Hypothalamus (tissue), 51 donors: ENCODE results near the gene ZNF652.
A peak's percentile ranks its signal among the peaks of the same experiment; 100 is the strongest.

Source experiments
- DNase-seq, 51 donors: peaks; one replicate each; lab custom pipeline; 2025; lab: John Stamatoyannopoulos, UW

Gene ZNF652

DNA sequence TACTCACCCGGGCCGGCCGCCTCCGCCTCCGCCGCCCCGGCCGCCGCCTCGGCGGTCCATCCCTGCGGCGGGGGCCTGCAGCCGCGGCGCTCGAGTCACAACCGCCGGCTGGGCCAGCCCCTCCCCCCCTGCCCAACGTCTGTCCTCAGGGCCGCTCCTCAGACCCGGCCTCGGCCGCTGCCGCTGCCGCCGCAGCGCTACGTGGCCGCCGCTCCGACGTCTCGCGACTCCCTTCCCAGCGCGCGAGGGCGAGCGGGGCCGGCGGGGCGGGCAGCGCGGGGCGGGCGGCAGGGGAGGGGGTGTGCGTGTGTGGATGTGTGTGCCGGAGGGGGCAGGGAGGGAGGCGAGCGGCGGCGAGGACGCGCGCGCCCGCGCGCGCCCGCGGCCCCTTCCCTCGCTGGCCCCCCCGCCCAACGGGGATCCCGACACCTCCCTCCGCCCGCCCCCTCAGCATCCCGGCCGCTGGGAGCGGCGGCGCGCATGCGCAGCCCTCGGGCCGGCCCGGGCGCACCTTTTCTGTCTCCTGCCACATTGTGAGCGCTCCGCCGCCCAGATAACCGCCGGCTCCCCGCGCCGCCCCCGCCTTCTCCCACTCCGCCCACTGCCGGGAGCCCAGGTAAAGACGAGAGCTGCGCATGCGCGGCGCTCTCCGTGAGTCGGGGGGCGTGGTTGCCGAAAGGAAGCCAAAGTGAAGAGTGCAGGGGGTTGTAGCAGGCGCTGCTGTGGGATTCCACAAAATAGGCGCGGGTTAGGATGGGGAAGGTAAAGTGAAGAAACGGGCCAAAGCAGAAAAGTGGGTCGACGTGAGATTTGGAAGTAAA is at the start of gene ZNF652:
Gene ZNF652 (minus strand): TSS at position 349 of the 821 bp plus-strand sequence. CDS start 44,525 bp downstream, outside the sequence.
- peak; percentile 58 to 94 (median 84) for DNase-seq

DNA sequence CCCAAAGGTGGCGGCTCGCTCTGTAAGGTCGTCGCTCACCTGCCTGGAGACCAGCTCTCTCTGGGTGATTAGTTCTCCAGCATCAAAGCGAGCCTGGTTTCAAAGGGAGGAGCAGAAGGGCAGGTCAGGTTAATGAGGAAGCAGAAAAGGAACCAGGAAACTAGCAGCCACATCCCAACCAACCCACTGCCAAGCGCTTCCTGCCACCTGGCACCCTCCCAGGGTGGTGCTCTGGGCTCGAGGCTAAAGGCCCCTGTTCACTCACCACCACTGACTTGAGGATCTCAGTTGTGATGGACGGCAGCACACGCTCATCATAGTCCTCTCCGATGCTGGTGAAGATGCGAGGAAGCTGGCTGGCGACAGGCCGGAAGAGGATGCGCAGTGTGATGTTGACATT is 47.0 kb upstream of the ZNF652 start:
- DNase-seq: no peak

DNA sequence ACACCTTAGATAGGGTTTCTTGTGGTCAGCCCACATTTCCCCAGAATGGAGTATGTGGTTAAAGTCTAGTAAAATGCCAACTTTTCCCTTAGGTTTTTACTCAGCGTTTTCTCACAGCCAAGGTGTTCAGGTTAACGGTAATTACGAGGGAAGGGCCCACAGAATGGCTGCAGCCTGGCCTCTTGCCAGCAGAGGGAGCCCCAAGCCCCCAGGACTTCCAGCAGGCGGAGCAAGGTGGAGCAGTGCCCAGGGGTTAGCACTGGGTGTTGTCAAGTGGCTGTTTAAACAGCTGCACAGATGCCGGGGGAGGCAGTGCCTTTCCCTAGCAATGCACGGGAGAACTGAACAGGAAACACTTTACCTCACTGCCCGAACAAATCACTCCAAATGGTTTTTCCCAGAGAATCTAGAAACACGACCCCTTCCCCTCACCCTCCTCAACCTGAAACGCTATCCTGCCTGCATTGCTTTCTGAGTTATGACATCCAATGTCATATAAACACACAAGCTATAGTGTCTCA is 46.0 kb upstream of the ZNF652 start:
- peak in 31 of 51 donors; percentile 16 to 67 (median 37) for DNase-seq

DNA sequence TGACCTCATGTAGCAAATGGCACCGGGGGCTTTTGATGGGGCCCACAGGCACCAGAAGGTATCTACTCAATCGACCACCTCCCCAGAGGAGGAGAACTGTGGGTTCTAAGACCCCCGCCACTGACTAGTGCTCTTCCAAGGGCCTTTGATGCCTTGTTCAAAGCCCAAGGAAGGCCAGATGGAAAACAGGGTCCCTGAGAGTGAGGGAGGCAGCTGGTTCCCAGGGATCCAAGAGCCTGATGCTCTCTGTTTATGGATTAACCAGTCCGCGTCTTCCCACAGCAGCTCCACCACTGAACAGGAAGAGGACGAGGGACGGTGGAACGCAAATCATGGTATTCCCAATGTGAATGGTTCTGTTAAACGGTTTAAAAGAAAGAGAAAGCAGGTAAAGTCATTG is 45.0 kb upstream of the ZNF652 start:
- no peak for DNase-seq

DNA sequence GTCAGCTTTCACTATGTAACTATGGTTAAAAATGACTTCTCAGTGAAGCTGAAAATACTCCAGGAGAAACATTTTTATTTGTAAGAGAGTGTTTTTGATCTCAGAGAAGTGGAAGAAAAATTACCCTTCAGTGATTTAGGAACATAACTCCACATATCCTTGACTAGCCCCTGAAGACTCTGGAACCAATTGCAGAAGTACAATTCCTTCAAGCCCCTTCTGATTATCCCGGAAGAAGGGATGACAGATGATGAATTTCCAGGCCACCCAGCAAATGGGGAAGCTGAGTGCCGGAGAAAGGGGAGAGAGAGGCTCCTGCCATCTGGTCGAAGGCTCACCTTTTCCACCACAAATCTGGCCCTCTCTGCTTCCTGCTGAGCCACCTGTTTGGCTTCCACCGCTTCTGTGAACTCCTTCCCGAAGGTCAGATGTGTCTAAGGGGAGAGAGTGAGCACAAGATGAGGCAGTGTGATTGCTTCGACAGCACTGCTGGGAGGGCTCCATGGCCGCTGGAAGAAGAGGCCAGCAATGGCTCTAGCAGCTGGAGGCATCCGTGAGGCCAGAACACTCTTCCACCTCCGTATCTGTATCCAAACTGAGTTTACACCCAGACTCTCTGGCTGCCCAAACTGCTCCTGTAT is 44.5 kb upstream of the ZNF652 start:
- DNase-seq: no peak

DNA sequence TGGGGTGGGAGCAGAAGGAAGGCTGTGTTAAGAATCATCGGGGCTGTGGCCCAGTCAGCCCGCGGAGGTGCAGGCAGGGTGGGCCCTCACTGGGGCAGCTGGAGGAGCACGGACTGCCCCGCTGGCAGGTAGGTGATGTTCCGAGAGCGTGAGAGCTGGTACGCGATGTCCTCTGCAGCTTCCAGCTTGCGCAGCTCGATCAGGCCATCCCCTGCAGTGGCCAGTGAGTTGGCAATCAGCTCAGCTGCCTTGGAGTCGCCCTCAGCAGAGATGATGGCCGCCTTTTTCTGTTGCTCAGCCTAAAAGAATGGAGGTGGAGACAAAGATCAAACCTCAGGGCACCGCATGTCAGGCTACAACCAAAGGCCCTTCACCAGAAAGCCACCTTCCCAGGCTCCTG is 42.9 kb upstream of the ZNF652 start:
- DNase-seq: no peak

DNA sequence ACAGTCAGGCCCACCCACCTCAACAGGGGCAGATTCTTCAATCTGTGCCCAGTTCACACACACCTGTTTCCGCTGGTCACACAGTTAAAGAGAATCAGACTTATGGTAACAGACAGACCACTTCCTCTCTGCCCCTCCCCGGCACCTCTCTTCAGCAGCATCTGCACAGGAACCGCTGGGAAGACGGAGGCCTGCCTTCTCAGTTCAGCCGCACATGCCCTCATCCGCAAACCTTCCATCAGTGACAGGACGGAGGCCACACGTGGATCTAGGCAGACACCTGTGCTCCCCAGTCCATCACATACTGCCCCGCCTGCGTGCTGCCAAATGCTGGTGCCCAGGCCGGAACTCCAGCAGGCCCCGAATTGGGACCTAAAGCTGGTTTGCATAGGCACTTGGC is 42.3 kb upstream of the ZNF652 start:
- DNase-seq: no peak

DNA sequence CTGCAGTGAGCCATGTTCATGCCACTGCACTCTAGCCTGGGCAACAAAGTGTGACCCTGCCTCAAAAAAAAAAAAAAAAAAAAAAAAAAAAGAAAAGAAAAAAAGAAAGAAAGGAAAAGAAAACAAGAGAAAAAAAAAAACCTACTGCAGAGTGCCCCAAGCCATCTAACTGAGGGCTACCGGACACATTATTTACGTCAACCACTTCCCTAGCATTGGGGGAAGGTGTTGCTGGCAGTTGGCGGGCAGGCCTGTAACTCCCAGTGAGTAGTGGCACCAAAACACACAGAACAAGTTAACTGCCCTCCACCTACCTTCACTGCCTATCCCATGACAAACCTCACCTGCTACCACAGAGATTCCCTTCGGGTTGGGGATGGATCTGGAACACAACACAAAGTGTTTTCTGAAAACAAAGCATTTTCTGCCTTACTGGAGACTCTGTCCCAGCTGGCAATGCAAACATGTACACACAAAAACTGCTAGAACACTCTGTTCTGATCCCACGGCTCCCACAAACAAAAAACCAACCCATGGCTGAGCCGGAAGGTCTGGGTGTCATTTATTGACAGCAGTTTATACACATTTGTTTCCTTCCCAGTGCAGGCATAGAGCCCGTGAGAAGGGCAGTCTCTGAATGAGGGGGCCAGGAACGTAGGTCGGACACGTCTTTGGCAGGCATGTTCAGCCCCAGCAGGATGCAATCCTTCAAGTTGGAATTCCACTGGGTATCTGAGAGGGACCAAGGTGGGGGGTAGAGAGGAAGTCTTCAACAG is 41.7 kb upstream of the ZNF652 start:
- DNase-seq: peak in 4 of 51 donors; percentile 22 to 56 (median 43)

DNA sequence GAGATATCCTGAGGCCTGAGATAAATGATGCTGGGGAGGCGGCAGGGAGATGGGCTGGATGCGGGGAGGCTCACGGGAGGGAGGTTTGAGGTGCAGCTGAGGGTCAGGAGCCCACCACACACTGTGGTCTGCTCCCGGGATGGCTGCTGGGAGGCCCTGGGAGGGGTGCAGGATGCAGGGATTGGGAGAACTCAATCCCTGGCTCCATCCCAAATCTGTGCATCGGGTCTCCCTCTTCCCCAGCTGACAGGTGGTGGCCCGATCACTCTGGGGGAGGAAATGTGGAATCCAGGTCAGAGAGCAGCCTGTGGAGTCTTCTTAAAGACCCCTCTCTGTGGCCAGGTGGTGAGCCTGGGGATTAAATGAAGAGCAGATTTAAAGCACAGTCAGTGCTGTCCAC is 40.7 kb upstream of the ZNF652 start:
- DNase-seq: no peak

DNA sequence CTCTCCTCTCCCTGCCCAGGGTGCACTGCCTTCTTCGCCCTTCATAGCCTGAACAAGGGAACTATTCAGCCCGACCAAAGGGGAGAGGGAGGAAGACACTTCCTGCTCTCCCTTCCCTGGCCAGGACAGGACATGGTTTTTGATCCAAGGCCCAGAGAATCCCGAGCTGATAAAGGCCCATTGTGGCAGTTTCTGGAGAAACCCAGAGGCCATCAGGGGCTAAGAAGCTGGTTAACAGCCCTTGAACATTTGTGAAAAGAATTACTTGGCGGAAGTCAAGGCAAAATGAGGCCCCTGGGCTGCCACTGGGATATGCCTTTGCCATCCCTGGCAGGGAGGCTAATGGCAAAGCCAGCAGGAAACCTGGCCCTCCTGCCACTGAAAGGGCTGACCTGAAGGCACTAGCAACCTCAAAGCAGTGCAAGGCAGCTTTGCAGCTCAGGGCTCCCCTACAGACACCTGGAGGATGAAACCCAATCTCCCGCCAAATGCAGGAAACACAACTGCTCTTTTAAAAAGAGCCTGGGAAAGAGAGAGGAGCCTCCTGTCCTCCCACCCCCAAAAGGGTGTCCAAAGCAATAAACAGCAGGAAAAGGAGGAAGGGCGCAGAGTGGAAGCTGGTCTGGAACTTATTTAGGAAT is 40.0 kb upstream of the ZNF652 start:
- DNase-seq: peak in 29 of 51 donors; percentile 12 to 77 (median 36)

DNA sequence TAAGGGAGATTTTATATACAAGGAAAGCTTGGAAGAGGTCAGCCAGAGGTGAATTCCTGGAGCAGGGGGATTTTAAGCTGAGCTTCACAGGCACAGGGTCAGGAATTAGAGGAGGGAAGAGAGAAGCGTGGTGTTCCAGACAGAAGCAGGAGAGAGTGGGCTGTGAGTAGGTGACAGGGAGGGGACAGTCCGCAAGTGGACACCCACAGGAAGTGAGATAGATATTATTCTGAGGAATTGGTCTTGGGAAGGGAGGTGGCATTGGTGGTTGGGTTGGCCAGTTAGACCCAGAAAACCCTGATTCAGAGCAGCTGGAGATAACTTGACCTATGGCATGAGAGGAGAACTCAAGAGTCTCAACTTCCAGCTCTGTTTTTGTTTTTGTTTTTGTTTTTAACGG is 37.9 kb upstream of the ZNF652 start:
- no peak for DNase-seq

DNA sequence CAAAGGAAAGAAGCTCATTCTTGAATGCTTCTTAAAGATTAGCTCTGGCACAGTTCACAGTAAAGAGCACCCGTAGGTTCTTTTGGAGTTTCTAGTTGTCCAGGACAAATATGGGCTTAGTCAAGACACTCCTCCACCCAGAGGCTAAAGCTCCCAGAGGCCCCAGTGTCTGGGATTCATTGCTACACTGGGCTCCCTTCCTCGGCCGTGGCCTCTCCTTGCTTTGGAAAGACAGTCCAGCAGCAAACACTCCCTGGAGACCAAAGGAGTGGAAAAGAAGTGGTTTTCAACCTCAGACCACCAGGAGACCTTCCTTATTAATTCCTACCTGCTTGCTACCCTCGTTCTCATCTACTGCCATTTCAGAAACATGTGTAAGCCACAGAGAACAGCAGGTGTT is 35.5 kb upstream of the ZNF652 start:
- DNase-seq: no peak

DNA sequence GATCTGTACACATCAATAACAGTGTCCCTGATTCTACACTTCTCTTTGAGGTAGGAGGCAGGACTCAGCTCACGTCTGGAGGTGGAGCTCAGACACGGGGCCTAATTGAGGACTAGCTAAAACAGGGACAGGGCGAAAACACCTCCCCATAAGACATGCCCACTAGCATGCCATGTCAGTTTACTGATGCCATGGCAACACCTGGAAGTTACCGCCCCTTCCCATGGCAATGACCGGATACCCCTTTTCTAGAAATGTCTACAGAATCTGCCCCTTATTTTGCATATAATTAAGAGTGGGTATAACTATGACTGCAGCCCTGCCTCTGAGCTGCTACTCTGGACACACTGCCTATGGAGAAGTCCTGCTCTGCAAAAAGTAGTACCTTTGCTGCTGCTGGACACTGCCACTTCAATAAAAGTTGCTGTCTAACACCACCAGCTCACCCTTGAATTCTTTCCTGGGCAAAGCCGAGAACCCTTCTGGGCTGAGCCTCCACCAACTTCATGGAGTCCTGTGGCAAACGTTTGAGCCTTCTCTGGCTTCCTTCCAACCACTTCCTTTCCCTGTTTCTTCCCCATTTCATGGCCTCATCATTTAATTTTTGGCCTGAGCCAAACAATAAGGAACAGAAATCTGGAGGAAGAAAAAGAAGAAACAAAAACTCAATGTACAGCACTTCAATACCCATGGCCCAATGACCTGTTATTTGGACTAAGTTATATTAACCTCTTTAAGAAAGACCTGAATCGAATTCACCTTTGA is 31.6 kb upstream of the ZNF652 start:
- DNase-seq: peak in 1 of 51 donors; percentile 31

DNA sequence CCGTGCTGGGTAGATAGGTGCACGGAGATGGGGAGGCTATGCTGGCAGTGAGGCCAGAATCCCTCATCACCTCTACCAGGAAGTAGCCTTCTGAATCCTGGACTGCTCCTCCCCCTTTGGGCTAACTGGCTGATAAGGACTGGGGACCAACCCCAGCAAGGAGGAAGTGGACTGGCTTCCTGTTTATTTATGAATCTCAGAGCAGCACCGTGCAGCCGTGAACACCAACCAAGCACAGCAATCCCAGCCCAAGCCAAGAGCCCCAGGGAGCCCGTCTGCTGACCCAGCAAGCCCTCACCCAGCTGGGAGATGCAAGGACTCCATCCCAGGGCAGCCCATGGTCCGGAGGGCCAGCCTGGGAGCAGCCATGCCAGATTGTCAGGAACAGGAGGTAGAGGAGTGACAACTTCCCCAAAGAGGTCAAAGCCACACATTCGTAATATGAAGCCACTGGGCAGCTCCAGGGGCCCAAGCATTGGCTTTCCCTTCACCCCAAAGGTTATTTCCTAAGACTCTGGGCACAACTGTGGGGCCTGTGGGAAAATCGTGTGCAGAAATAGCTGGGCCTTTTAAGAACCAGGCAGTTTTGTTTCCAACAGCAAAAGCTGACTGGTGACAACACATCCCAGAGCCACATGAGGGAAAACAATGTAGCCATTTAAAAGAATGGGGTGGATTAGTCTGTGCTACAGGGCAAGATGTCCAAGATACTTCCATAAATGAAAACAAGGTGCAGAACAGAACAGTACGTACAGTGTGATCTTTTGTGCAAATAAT is 28.7 kb upstream of the ZNF652 start:
- peak in 27 of 51 donors; percentile 10 to 85 (median 37) for DNase-seq

DNA sequence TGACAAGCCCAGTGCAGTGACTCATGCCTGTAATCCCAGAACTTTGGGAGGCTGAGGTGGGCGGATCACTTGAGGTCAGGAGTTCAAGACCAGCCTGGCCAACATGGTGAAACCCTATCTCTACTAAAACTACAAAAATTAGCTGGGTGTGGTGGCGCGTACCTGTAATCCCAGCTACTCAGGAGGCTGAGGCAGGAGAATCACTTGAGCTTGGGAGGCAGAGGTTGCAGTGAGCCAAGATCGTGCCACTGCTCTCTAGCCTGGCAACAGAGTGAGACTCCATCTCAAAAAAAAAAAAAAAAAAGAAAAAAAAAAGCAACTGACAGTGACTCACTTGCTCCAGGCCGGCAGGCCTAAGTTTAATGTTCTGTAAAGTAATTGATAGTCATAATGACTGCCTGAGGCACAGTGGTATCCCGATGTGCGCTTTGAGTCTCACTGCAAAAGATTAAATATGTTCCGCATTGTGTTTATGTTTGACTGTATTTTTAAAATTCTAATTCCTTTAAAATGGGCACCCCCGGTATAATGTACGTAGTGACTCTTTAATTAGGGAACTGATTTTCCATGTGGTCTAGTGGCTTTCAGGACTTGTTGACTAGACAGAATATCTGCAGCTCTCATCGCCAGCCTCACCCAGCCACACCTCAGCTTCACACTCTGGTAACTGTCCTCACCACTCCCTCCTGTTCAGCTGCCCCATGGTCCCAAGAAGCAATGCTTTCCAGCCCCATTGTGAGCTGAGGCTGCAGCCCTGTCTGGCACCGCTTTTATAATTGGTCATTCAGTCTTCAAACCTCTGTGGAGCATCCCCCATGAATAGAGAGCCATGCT is 27.7 kb upstream of the ZNF652 start:
- peak in 1 of 51 donors; percentile 47 for DNase-seq

DNA sequence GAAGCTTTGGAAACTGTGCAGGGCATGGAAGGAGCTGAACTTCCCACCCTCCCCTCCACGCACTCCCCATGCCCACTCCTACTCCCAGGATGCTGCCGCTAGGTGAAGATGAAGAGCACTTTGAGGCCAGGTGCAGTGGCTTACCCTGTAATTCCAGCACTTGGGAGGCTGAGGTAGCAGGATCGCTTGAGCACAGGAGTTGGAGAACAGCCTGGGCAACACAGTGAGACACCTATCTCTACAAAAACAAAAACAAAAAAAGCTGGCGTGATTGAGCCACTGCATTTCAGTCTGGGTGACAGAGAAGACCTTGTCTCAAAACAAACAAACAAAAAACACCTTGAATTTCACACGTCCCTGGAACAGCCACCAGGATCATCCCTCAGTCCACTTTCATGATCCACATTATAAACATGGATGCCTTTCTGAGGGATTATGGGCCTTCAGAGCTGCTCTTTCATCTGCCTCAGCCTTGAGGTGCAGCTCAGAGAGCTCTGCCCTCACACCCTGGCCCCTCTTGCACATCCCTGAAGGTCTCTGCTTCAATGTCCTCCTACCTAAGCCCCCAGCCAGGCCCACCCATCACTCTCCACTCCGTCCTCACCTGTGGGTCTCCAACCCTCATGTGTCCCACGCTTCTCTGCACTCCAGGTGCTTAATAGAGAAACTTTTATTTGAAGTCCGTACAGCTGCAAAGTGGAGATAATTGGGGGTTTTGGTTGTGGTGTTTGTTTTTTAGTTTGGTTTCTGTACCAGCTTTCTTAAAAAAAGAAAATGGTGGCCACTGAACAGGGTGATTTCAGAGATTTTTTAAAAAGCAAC is 26.9 kb upstream of the ZNF652 start:
- DNase-seq: no peak

DNA sequence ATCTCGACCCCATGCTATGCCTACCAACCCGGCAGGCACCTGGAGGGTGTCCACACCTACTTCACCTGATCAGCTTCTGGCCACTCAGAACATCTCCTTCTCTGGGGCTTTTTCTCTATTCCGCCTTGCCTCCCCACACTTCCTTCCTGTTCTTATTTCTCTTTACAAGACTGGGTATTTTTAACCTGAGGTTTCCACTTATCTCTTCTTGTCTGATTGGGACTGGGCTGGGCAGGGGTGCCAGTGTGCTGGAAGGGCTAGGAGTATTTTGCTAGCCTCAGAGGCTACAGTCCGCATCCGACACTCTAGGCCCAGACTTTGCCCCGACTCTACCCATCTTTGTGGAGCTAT is 26.2 kb upstream of the ZNF652 start:
- DNase-seq: peak in 1 of 51 donors; percentile 18
